Suprapubic skin (tissue), 4 donors: ENCODE results near the gene CAMK4. TPM values are rescaled to one million over a fixed set of nuclear protein-coding genes. Genes with fewer than 3 reads are reported as not detected.

Source experiments
- DNase-seq, 2 donors: peaks; one replicate each; pipeline ENCODE4 v3.0.0-alpha.2; 2019; ENCODE audit warnings: low spot score in 2 of 2
- H3K27ac ChIP-seq: fragments of 200-600 bp; sonication (generic); one replicate; pipeline ENCODE4 v1.5.1; 2019
- H3K27me3 ChIP-seq: fragments of 200-600 bp; sonication (generic); one replicate; pipeline ENCODE4 v1.5.1; 2019
- H3K36me3 ChIP-seq: fragments of 200-600 bp; sonication (generic); one replicate; pipeline ENCODE4 v1.5.1; 2019
- H3K4me1 ChIP-seq: fragments of 200-600 bp; sonication (generic); one replicate; pipeline ENCODE4 v1.5.1; 2019
- H3K4me3 ChIP-seq: fragments of 200-600 bp; sonication (generic); one replicate; pipeline ENCODE4 v1.5.1; 2019; ENCODE audit warnings: mild to moderate bottlenecking
- H3K9me3 ChIP-seq: fragments of 200-600 bp; sonication (generic); one replicate; pipeline ENCODE4 v1.5.1; 2019
- EP300 ChIP-seq: sonication (generic); formaldehyde crosslinking; IDR thresholded peaks from one replicate; pipeline ENCODE4 v1.6.1; 2017; ENCODE audit warnings: antibody characterized with exemption
- POLR2A ChIP-seq, 2 donors: fragments of 450-650 bp; IDR thresholded peaks; one replicate each; pipeline ENCODE4 v1.6.1; 2017; ENCODE audit warnings: antibody characterized with exemption in 2 of 2, mild to moderate bottlenecking in 2 of 2, moderate library complexity in 2 of 2
- POLR2AphosphoS5 ChIP-seq, 3 donors: sonication (generic); formaldehyde crosslinking; IDR thresholded peaks; one replicate each; pipeline ENCODE4 v1.6.1; 2017; ENCODE audit warnings: antibody characterized with exemption in 3 of 3
- WGBS: methylation state at CpG from one replicate; pipeline ENCODE4 v1.1.5; 2018; 5-methylcytosine and 5-hydroxymethylcytosine counted together
- total RNA-seq, 4 donors: library from RNA; depleted of rRNA; stranded (reverse); fragments of >200 nt; gene quantifications; one replicate each; pipeline ENCODE4 v1.1.0, GENCODE V29; 2016
- TF ChIP-seq, protein P1 (sequence below), 2 donors: fragments of 200-600 bp in 1 of 2; fragments of 450-650 bp in 1 of 2; sonication (generic) in 1 of 2; IDR thresholded peaks; one replicate each; pipeline ENCODE4 v1.5.1; 2016 to 2019; ENCODE audit warnings: antibody characterized with exemption in 2 of 2, mild to moderate bottlenecking in 1 of 2, moderate library complexity in 1 of 2

Gene CAMK4
- total RNA-seq, 4 donors from 2014 or later = 0.05 to 2.6 (median 0.21) TPM; not detected in 1

DNA sequence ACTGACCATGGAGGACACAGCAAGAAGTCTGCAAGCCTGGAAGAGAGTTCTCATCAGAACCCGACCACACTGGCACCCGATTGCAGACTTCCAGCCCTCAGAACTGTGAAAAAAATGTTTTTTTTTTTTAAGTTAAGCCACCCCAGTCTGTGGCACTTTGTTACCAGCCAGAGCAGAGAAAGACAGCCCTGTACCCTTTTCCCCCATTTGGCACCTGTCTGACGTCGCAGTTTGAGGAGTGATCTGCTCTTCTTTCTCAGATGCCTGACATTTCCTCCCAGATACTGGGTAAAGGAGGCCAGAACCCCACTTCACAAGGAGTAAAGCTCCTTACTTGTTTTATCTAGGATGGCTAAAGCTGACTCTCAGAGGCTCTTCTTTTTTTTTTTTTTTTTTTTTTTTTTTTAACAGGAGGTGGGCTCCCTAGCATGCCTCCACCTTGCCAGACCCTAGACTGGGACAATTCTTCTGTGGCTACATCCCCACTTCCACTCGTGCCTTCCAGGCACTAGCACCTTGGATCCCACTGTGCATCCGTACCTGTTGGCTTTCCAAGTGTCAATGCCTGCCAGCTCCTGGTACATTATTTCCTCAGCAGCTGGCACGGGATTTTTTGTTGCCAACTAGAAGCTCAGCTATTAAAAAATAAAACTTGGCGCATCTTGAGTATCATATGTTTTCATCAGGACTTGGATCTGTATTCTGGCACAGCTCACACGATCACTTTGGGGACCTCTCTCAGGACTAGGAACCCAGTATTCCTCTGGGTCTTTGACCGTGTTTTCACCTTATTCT lies 14.4 kb downstream of the CAMK4 start:
- no peaks in the 10 kb centered on the region for H3K4me1 ChIP-seq
- no peak overlapping the region for H3K27ac ChIP-seq
- DNase-seq = no peak
- no peak overlapping the region for H3K4me3 ChIP-seq
- no peaks in the 10 kb centered on the region for H3K36me3 ChIP-seq
- peaks cover 5% of the 10 kb centered on the region for H3K27me3 ChIP-seq
- TF ChIP-seq POLR2AphosphoS5 (IDR thresholded peaks at IDR 0.05) = no peak
- WGBS = 53% methylated on average over 10 of the region's 10 CpGs
- H3K9me3 ChIP-seq = no peaks in the 10 kb centered on the region

DNA sequence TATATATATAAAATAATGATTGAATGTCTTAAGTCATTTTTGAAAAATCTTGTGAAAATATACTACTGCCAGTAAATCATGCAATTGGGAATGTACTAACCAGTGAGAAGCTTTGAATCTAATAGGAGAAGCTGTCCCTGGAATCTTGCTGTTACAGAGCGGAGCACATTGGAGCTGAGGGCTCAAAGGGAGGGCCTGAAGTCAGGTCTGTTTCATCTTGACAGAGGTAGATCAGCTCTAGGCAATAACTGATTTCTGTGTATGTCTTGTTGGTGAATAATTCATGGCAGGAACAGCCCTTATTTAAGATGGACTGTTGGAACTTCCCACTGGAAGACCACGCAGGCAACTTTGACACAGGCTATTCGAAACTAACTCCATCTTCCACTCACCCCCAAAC lies 17.5 kb downstream of the CAMK4 start:
- no peak overlapping the region for H3K27ac ChIP-seq
- WGBS = 97% methylated on average over 3 of the region's 3 CpGs
- H3K36me3 ChIP-seq = no peaks in the 10 kb centered on the region
- peaks cover 5% of the 10 kb centered on the region for H3K27me3 ChIP-seq
- no peaks in the 10 kb centered on the region for H3K9me3 ChIP-seq
- TF ChIP-seq, protein P1, sequence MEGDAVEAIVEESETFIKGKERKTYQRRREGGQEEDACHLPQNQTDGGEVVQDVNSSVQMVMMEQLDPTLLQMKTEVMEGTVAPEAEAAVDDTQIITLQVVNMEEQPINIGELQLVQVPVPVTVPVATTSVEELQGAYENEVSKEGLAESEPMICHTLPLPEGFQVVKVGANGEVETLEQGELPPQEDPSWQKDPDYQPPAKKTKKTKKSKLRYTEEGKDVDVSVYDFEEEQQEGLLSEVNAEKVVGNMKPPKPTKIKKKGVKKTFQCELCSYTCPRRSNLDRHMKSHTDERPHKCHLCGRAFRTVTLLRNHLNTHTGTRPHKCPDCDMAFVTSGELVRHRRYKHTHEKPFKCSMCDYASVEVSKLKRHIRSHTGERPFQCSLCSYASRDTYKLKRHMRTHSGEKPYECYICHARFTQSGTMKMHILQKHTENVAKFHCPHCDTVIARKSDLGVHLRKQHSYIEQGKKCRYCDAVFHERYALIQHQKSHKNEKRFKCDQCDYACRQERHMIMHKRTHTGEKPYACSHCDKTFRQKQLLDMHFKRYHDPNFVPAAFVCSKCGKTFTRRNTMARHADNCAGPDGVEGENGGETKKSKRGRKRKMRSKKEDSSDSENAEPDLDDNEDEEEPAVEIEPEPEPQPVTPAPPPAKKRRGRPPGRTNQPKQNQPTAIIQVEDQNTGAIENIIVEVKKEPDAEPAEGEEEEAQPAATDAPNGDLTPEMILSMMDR (IDR thresholded peaks at IDR 0.05) = no peak
- TF ChIP-seq POLR2AphosphoS5 (IDR thresholded peaks at IDR 0.05) = no peak
- no peak for TF ChIP-seq EP300
- TF ChIP-seq POLR2A (IDR thresholded peaks at IDR 0.05) = no peak
- no peak for DNase-seq
- H3K4me1 ChIP-seq = no peaks in the 10 kb centered on the region
- H3K4me3 ChIP-seq = no peak overlapping the region

GRCh38 chr5:111242606-111243005 lies 18.4 kb downstream of the CAMK4 start:
- 70% methylated on average over 10 of the region's 10 CpGs for WGBS
- Histone ChIP-seq H3K9me3 (no peaks in the 10 kb centered on the region), H3K36me3 (no peaks in the 10 kb centered on the region), H3K27me3 (peaks cover 5% of the 10 kb centered on the region), H3K4me3 (no peak overlapping the region), H3K4me1 (no peaks in the 10 kb centered on the region), H3K27ac (no peak overlapping the region)
- no peak for DNase-seq
- TF ChIP-seq, protein P1 (IDR thresholded peaks at IDR 0.05) = no peak
- no peak for TF ChIP-seq POLR2A (IDR thresholded peaks at IDR 0.05)
- TF ChIP-seq EP300 = no peak
- no peak for TF ChIP-seq POLR2AphosphoS5 (IDR thresholded peaks at IDR 0.05)

DNA sequence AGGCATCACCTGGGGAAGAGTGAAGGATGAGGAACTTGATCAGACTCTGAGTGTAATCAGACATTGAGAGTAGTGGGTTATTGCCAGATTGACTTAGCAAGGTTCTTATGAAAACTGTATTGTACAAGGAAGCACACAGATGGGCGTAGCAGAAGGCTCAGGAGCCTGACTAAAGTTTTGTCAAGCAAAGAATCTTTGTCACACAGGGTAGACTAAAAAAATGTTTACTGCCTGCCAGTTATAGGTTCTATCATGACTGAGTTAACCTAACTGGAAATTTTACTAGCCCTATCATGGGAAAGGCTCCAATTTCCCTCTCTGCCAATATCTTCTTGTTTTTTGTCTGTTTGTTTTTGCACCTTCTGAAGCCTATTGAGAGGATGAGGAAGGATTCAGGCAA lies 19.1 kb downstream of the CAMK4 start:
- H3K27ac ChIP-seq = no peak overlapping the region
- H3K4me1 ChIP-seq = no peaks in the 10 kb centered on the region
- no peaks in the 10 kb centered on the region for H3K9me3 ChIP-seq
- H3K27me3 ChIP-seq = peaks cover 5% of the 10 kb centered on the region
- WGBS = 61% methylated on average over 1 of the region's 1 CpG
- no peak for DNase-seq
- no peak overlapping the region for H3K4me3 ChIP-seq
- TF ChIP-seq POLR2AphosphoS5 (IDR thresholded peaks at IDR 0.05) (no peak), EP300 (no peak), POLR2A (IDR thresholded peaks at IDR 0.05) (no peak)
- TF ChIP-seq, protein P1 (IDR thresholded peaks at IDR 0.05) = no peak
- no peaks in the 10 kb centered on the region for H3K36me3 ChIP-seq

DNA sequence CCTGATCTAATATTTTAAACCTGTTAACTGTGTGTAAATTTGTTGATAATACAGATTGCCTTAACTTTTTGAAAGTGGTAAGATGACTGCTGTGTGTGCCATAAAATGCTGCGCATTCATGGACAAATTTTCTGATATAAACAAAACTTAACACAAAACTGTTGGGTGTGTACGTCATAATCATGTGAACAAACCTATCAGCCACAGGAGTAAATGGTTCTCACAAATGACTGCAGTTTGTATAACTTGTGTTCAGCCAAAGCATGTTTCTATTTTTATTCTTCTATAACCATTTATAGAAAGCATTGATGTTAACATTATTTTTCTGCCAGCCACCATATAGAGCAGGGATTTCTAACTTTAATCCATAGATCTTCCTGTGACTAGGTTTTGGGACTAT lies 21.5 kb downstream of the CAMK4 start:
- H3K27me3 ChIP-seq = peaks cover 5% of the 10 kb centered on the region
- no peak overlapping the region for H3K4me3 ChIP-seq
- H3K27ac ChIP-seq = no peak overlapping the region
- no peak for TF ChIP-seq EP300
- no peak for TF ChIP-seq POLR2AphosphoS5 (IDR thresholded peaks at IDR 0.05)
- no peak for TF ChIP-seq POLR2A (IDR thresholded peaks at IDR 0.05)
- TF ChIP-seq, protein P1 (IDR thresholded peaks at IDR 0.05) = no peak
- no peaks in the 10 kb centered on the region for H3K36me3 ChIP-seq
- 94% methylated on average over 2 of the region's 2 CpGs for WGBS
- DNase-seq = no peak
- H3K4me1 ChIP-seq = no peaks in the 10 kb centered on the region
- no peaks in the 10 kb centered on the region for H3K9me3 ChIP-seq
